CD4-positive, alpha-beta T cell (primary cell): ENCODE results near the gene COL5A1. TPM values are rescaled to one million over a fixed set of nuclear protein-coding genes. Genes with fewer than 3 reads are reported as not detected.

Experiments
- ATAC-seq: fragments of 200-7000 bp; cut with Tn5 transposase; one replicate; pipeline ENCODE4 v1.10.0; 2022; ENCODE audit warnings: mild to moderate bottlenecking; ENCODE audit not compliant: poor library complexity
- CTCF ChIA-PET: fragments of 350-600 bp; sonication (Branson Sonifier 250); formaldehyde crosslinking; loops from one replicate; lab custom pipeline; 2021; ENCODE audit warnings: antibody characterized with exemption, inconsistent platforms; lab: Charles Lee
- POLR2A ChIA-PET: fragments of 350-600 bp; sonication (Branson Sonifier 250); formaldehyde crosslinking; loops from one replicate; lab custom pipeline; 2021; ENCODE audit warnings: antibody characterized with exemption, inconsistent platforms; lab: Charles Lee
- DNase-seq, 14 experiments: peaks; one replicate each; pipeline ENCODE4 v3.0.0-alpha.2; 2013 to 2020; ENCODE audit warnings: mixed read lengths in 2 of 14
- H3K27ac ChIP-seq, 2 donors: one replicate each; pipeline versions ENCODE4 v1.5.1 to v1.7.0; 2013; ENCODE audit warnings: low read length in 2 of 2, low read depth in 1 of 2, mild to moderate bottlenecking in 1 of 2
- H3K27me3 ChIP-seq, 2 experiments: 1 replicate in 1 of 2; 2 replicates in 1 of 2; pipeline versions ENCODE4 v1.6.1 to v1.7.0; 2013; ENCODE audit warnings: low read length in 2 of 2, control low read depth in 1 of 2, mild to moderate bottlenecking in 1 of 2, moderate library complexity in 1 of 2; ENCODE audit not compliant: insufficient read depth in 2 of 2, control insufficient read depth in 1 of 2
- H3K36me3 ChIP-seq: one replicate; pipeline ENCODE4 v1.6.1; 2013; ENCODE audit warnings: low read length, control low read depth; ENCODE audit not compliant: insufficient read depth
- H3K4me1 ChIP-seq: one replicate; pipeline ENCODE4 v1.6.1; 2013; ENCODE audit warnings: low read length, control low read depth; ENCODE audit not compliant: insufficient read depth
- H3K4me3 ChIP-seq: one replicate; pipeline ENCODE4 v1.5.1; 2013; ENCODE audit warnings: mild to moderate bottlenecking, low read length, moderate library complexity
- H3K9me3 ChIP-seq, 2 experiments: 1 replicate in 1 of 2; 2 replicates in 1 of 2; pipeline versions ENCODE4 v1.6.1 to v1.7.0; 2013; ENCODE audit warnings: low read length in 2 of 2, mild to moderate bottlenecking in 2 of 2, control low read depth in 1 of 2, moderate library complexity in 1 of 2; ENCODE audit not compliant: control insufficient read depth in 1 of 2, insufficient read depth in 1 of 2
- H3K27ac Mint-ChIP-seq: one replicate; pipeline ENCODE4 v1.8.0; 2020; ENCODE audit warnings: mixed read lengths
- H3K27me3 Mint-ChIP-seq: one replicate; pipeline ENCODE4 v1.8.0; 2021; ENCODE audit warnings: mixed read lengths
- H3K36me3 Mint-ChIP-seq: one replicate; pipeline ENCODE4 v1.8.0; 2021; ENCODE audit warnings: low read depth, mixed read lengths
- H3K4me1 Mint-ChIP-seq: one replicate; pipeline ENCODE4 v1.8.0; 2021; ENCODE audit warnings: low read depth, mixed read lengths
- H3K4me3 Mint-ChIP-seq: one replicate; pipeline ENCODE4 v1.8.0; 2020; ENCODE audit warnings: mild to moderate bottlenecking, mixed read lengths
- H3K9me3 Mint-ChIP-seq: one replicate; pipeline ENCODE4 v1.8.0; 2020; ENCODE audit warnings: mixed read lengths
- CTCF ChIP-seq: fragments of 200-600 bp; IDR thresholded peaks from one replicate; pipeline ENCODE4 v1.8.0; 2022; ENCODE audit warnings: antibody characterized with exemption, mild to moderate bottlenecking
- intact Hi-C, 2 experiments: fragments of 100-400 bp; cut with DNase I in 1 of 2; cut with micrococcal nuclease in 1 of 2; formaldehyde crosslinking; loops; one replicate each; pipeline versions ENCODE4 v1.15.1 to v1.9.0; 2023 to 2025; cut with DNase I, micrococcal nuclease
- total RNA-seq, 174 experiments: library from RNA in 2 of 174; stranded (reverse) in 2 of 174; gene quantifications; one replicate each; pipeline ENCODE4 v1.2.3 and lab custom pipeline; 2021 to 2026

Gene COL5A1
- total RNA-seq, 2 experiments from 2014 or later, result 0.41 to 0.50 TPM

DNA sequence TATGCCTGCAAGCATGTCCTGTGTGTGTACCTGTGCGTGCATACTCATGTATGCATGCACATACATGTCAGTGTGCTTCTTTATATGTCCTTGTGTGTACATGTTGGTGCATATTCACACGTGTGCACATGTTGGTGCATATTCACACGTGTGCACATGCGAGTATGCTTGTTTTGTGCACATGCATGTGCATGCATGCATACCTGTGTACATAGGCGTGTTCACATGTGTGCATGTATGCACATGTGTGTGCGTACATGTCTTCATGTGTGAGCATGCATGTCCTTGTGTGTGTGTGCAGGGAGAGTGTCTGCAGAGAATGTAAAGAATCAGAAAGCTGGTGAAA lies 166.8 kb downstream of the COL5A1 start:
- H3K27ac ChIP-seq, result no peak overlapping the region
- ChIA-PET CTCF (no interaction called here), POLR2A (no interaction called here)
- ATAC-seq (no peak), DNase-seq (no peak)
- Mint-ChIP-seq H3K27me3 (no peaks in the 10 kb centered on the region), H3K4me3 (no peak overlapping the region), H3K4me1 (no peaks in the 10 kb centered on the region), H3K27ac (no peak overlapping the region), H3K9me3 (no peaks in the 10 kb centered on the region), H3K36me3 (no peaks in the 10 kb centered on the region)
- no peaks in the 10 kb centered on the region for H3K36me3 ChIP-seq
- TF ChIP-seq CTCF, result no peak
- H3K4me1 ChIP-seq, result no peaks in the 10 kb centered on the region
- intact Hi-C loops, result no loop called here
- H3K9me3 ChIP-seq, result no peaks in the 10 kb centered on the region
- no peaks in the 10 kb centered on the region for H3K27me3 ChIP-seq
- no peak overlapping the region for H3K4me3 ChIP-seq

- H3K9me3 ChIP-seq, result no peaks in the 10 kb centered on the region
- ChIA-PET CTCF (no interaction called here), POLR2A (no interaction called here)
- Mint-ChIP-seq H3K36me3 (no peaks in the 10 kb centered on the region), H3K27me3 (no peaks in the 10 kb centered on the region), H3K4me3 (no peak overlapping the region), H3K27ac (no peak overlapping the region), H3K9me3 (no peaks in the 10 kb centered on the region), H3K4me1 (no peaks in the 10 kb centered on the region)
- no peaks in the 10 kb centered on the region for H3K36me3 ChIP-seq
- H3K4me1 ChIP-seq, result no peaks in the 10 kb centered on the region
- no peak overlapping the region for H3K27ac ChIP-seq
- no peak for TF ChIP-seq CTCF
- DNase-seq (no peak), ATAC-seq (no peak)
- intact Hi-C loops, result no loop called here
- no peaks in the 10 kb centered on the region for H3K27me3 ChIP-seq
- no peak overlapping the region for H3K4me3 ChIP-seq
Measured at GRCh38 chr9:134809292-134809691, 167.7 kb downstream of the COL5A1 start.

GRCh38 chr9:134809826-134810225 lies 168.2 kb downstream of the COL5A1 start:
- Mint-ChIP-seq H3K9me3 (no peaks in the 10 kb centered on the region), H3K4me1 (no peaks in the 10 kb centered on the region), H3K4me3 (no peak overlapping the region), H3K27ac (no peak overlapping the region), H3K36me3 (no peaks in the 10 kb centered on the region), H3K27me3 (no peaks in the 10 kb centered on the region)
- POLR2A ChIA-PET, result no interaction called here
- H3K4me1 ChIP-seq, result no peaks in the 10 kb centered on the region
- H3K9me3 ChIP-seq, result no peaks in the 10 kb centered on the region
- H3K27ac ChIP-seq, result no peak overlapping the region
- TF ChIP-seq CTCF, result no peak
- no peaks in the 10 kb centered on the region for H3K27me3 ChIP-seq
- CTCF ChIA-PET, result no interaction called here
- ATAC-seq (no peak), DNase-seq (no peak)
- intact Hi-C loops, result no loop called here
- no peaks in the 10 kb centered on the region for H3K36me3 ChIP-seq
- H3K4me3 ChIP-seq, result no peak overlapping the region
